HEK293 (cell line): Measurements from ENCODE around the gene TPRN.

ENCODE experiments used
- CTCF ChIA-PET: fragments of 350-600 bp; formaldehyde crosslinking; extraction: SDS; loops from one replicate; lab custom pipeline; 2021; ENCODE audit warnings: antibody characterized with exemption; lab: Yijun Ruan, JAX
- POLR2A ChIA-PET: fragments of 300-600 bp; formaldehyde crosslinking; extraction: SDS; loops from one replicate; lab custom pipeline; 2020; ENCODE audit warnings: antibody characterized with exemption, inconsistent platforms; lab: Yijun Ruan, JAX
- H3K27ac ChIP-seq: fragments of 200-500 bp; sonication (Bioruptor generic); 2 replicates; pipeline ENCODE4 v1.5.1; 2014; ENCODE audit warnings: low read depth, low read length, control low read depth, inconsistent platforms; ENCODE audit errors: extremely low read depth
- H3K36me3 ChIP-seq, 2 experiments: fragments of 200-500 bp in 1 of 2; sonication (Bioruptor generic) in 1 of 2; 1 replicate in 1 of 2; 2 replicates in 1 of 2; pipeline ENCODE4 v1.5.1; 2014 to 2017; ENCODE audit warnings: inconsistent platforms in 2 of 2, low read length in 2 of 2; ENCODE audit not compliant: control insufficient read depth in 2 of 2, insufficient read depth in 1 of 2
- H3K4me1 ChIP-seq: fragments of 200-500 bp; sonication (Bioruptor generic); 2 replicates; pipeline ENCODE4 v1.5.1; 2014; ENCODE audit warnings: mild to moderate bottlenecking, low read length, inconsistent platforms; ENCODE audit not compliant: control insufficient read depth, insufficient read depth
- H3K4me3 ChIP-seq: 2 replicates; pipeline ENCODE4 v1.5.1; 2011; ENCODE audit warnings: low read depth, mild to moderate bottlenecking, control low read depth, low read length, moderate library complexity
- H3K9me3 ChIP-seq: fragments of 200-500 bp; sonication (Bioruptor generic); 2 replicates; pipeline ENCODE4 v1.5.1; 2014; ENCODE audit warnings: low read depth, low read length, inconsistent platforms; ENCODE audit not compliant: control insufficient read depth, insufficient read depth
- GLIS1 ChIP-seq: fragments of 450-650 bp; formaldehyde crosslinking; IDR thresholded peaks from 2 replicates; pipeline ENCODE4 v1.5.1; 2016; ENCODE audit warnings: missing biosample characterization, missing genetic modification characterization
- GLIS2 ChIP-seq: fragments of 450-650 bp; formaldehyde crosslinking; IDR thresholded peaks from 2 replicates; pipeline ENCODE4 v1.5.1; 2016; ENCODE audit warnings: missing biosample characterization, missing genetic modification characterization
- IKZF3 ChIP-seq: fragments of 450-650 bp; IDR thresholded peaks from 2 replicates; pipeline ENCODE4 v1.5.0; 2018; ENCODE audit warnings: missing biosample characterization, mild to moderate bottlenecking, missing genetic modification characterization, moderate library complexity
- KLF16 ChIP-seq: fragments of 450-650 bp; formaldehyde crosslinking; IDR thresholded peaks from 2 replicates; pipeline ENCODE4 v1.5.1; 2017; ENCODE audit warnings: missing biosample characterization, missing genetic modification characterization
- SCRT2 ChIP-seq: fragments of 450-650 bp; formaldehyde crosslinking; IDR thresholded peaks from 2 replicates; pipeline ENCODE4 v1.5.1; 2016; ENCODE audit warnings: missing biosample characterization, missing genetic modification characterization
- ZBTB10 ChIP-seq: fragments of 450-650 bp; formaldehyde crosslinking; IDR thresholded peaks from 2 replicates; pipeline ENCODE4 v1.5.1; 2016; ENCODE audit warnings: missing biosample characterization, missing genetic modification characterization
- ZBTB17 ChIP-seq: fragments of 450-650 bp; formaldehyde crosslinking; IDR thresholded peaks from 2 replicates; pipeline ENCODE4 v1.5.1; 2016; ENCODE audit warnings: missing biosample characterization, missing genetic modification characterization
- ZBTB20 ChIP-seq: fragments of 450-650 bp; formaldehyde crosslinking; IDR thresholded peaks from 2 replicates; pipeline ENCODE4 v1.5.1; 2016; ENCODE audit warnings: missing biosample characterization, missing genetic modification characterization
- ZBTB26 ChIP-seq: fragments of 450-650 bp; formaldehyde crosslinking; optimal IDR thresholded peaks from 2 replicates; pipeline ENCODE3; 2016; ENCODE audit warnings: missing biosample characterization, mild to moderate bottlenecking, missing genetic modification characterization
- ZBTB48 ChIP-seq: fragments of 450-650 bp; formaldehyde crosslinking; IDR thresholded peaks from 2 replicates; pipeline ENCODE4 v1.5.1; 2016; ENCODE audit warnings: missing biosample characterization, missing genetic modification characterization
- ZFP37 ChIP-seq: fragments of 450-650 bp; formaldehyde crosslinking; IDR thresholded peaks from 2 replicates; pipeline ENCODE4 v1.5.1; 2016; ENCODE audit warnings: missing biosample characterization, missing genetic modification characterization
- ZNF10 ChIP-seq: fragments of 450-650 bp; formaldehyde crosslinking; IDR thresholded peaks from 2 replicates; pipeline ENCODE4 v1.5.1; 2017; ENCODE audit warnings: missing biosample characterization, missing genetic modification characterization
- ZNF138 ChIP-seq: fragments of 450-650 bp; formaldehyde crosslinking; IDR thresholded peaks from 2 replicates; pipeline ENCODE4 v1.5.1; 2016; ENCODE audit warnings: missing biosample characterization, missing genetic modification characterization, borderline replicate concordance
- ZNF23 ChIP-seq: fragments of 450-650 bp; formaldehyde crosslinking; IDR thresholded peaks from 2 replicates; pipeline ENCODE4 v1.5.1; 2016; ENCODE audit warnings: missing biosample characterization, missing genetic modification characterization, borderline replicate concordance
- ZNF280C ChIP-seq: fragments of 450-650 bp; formaldehyde crosslinking; IDR thresholded peaks from 2 replicates; pipeline ENCODE4 v1.5.1; 2016; ENCODE audit warnings: missing biosample characterization, missing genetic modification characterization
- ZNF335 ChIP-seq: fragments of 450-650 bp; formaldehyde crosslinking; conservative IDR thresholded peaks from 2 replicates; pipeline ENCODE4 v1.5.1; 2016; ENCODE audit warnings: missing biosample characterization, missing genetic modification characterization
- ZNF341 ChIP-seq: fragments of 450-650 bp; formaldehyde crosslinking; IDR thresholded peaks from 2 replicates; pipeline ENCODE4; 2016; ENCODE audit warnings: low read depth, missing biosample characterization, missing genetic modification characterization
- ZNF473 ChIP-seq: fragments of 450-650 bp; formaldehyde crosslinking; IDR thresholded peaks from 2 replicates; pipeline ENCODE4 v1.5.1; 2017; ENCODE audit warnings: missing biosample characterization, missing genetic modification characterization
- ZNF48 ChIP-seq: fragments of 450-650 bp; formaldehyde crosslinking; IDR thresholded peaks from 2 replicates; pipeline ENCODE4 v1.5.1; 2016; ENCODE audit warnings: missing biosample characterization, missing genetic modification characterization
- ZNF529 ChIP-seq: fragments of 450-650 bp; formaldehyde crosslinking; IDR thresholded peaks from 2 replicates; pipeline ENCODE4 v1.5.1; 2017; ENCODE audit warnings: missing genetic modification characterization, missing biosample characterization; ENCODE audit not compliant: insufficient replicate concordance
- ZNF600 ChIP-seq: fragments of 450-650 bp; formaldehyde crosslinking; IDR thresholded peaks from 2 replicates; pipeline ENCODE4 v1.5.1; 2016; ENCODE audit warnings: missing biosample characterization, missing genetic modification characterization
- ZNF677 ChIP-seq: fragments of 450-650 bp; IDR thresholded peaks from 2 replicates; pipeline ENCODE4 v1.5.0; 2018; ENCODE audit warnings: missing biosample characterization, mild to moderate bottlenecking, missing genetic modification characterization, moderate library complexity
- ZNF747 ChIP-seq: fragments of 450-650 bp; formaldehyde crosslinking; IDR thresholded peaks from 2 replicates; pipeline ENCODE4 v1.5.1; 2016; ENCODE audit warnings: missing biosample characterization, missing genetic modification characterization
- ZNF785 ChIP-seq: fragments of 450-650 bp; formaldehyde crosslinking; IDR thresholded peaks from 2 replicates; pipeline ENCODE4 v1.5.1; 2016; ENCODE audit warnings: missing biosample characterization, missing genetic modification characterization
- ZSCAN30 ChIP-seq: fragments of 450-650 bp; IDR thresholded peaks from 2 replicates; pipeline ENCODE4 v1.5.1; 2018; ENCODE audit warnings: missing biosample characterization, mild to moderate bottlenecking, missing genetic modification characterization, moderate library complexity
- TF ChIP-seq, protein P1 (sequence below): fragments of 450-650 bp; formaldehyde crosslinking; IDR thresholded peaks from 2 replicates; pipeline ENCODE4; 2016; ENCODE audit warnings: missing biosample characterization, missing genetic modification characterization
- TF ChIP-seq, protein P2 (sequence below): fragments of 450-650 bp; formaldehyde crosslinking; IDR thresholded peaks from 2 replicates; pipeline ENCODE4 v1.5.1; 2016; ENCODE audit warnings: missing biosample characterization, missing genetic modification characterization

Gene TPRN

GRCh38 chr9:137198051-137198901 lies 2.3 kb downstream of the TPRN start:
- Histone ChIP-seq H3K4me3 (no peak overlapping the region; the same call in 1 of the 2 replicates), H3K4me1 (peaks cover 5% of the 10 kb centered on the region; the same call in 1 of the 2 replicates), H3K36me3 (no peaks in the 10 kb centered on the region), H3K27ac (no peak overlapping the region), H3K9me3 (no peaks in the 10 kb centered on the region)
- ChIA-PET CTCF (interaction anchor here (0.5 to 3.3 kb wide), 6 partner anchors 9 to 440 kb away, joined by 3 to 22 read pairs (median 3); partner anchors contain the start of genes ANAPC2 and SSNA1), POLR2A (interaction anchor here (0.6 to 3.4 kb wide), 9 partner anchors 9 to 69 kb away, joined by 3 to 34 read pairs (median 5); partner anchors contain the start of genes ANAPC2, LRRC26, SSNA1 and TUBB4B)
- TF ChIP-seq IKZF3 (peak; percentile 63), ZNF529 (tag by site-specific recombination) (no peak), ZNF785 (tag by site-specific recombination) (no peak), ZNF335 (tag by site-specific recombination) (no peak; the same call in 1 of the 2 replicates), ZFP37 (no peak), ZNF10 (tag by site-specific recombination) (no peak), ZBTB20 (tag by site-specific recombination) (0 out of 2 replicates have a peak, but pooled peaks have one; percentile 27), ZBTB10 (no peak), ZSCAN30 (no peak), ZBTB26 (no peak), ZNF677 (no peak), ZNF473 (tag by site-specific recombination) (no peak), ZNF138 (tag by site-specific recombination) (no peak), ZNF600 (peak; percentile 48; the same call in 1 of the 2 replicates), GLIS2 (peak; percentile 8; the same call in 1 of the 2 replicates), ZBTB17 (0 out of 2 replicates have a peak, but pooled peaks have one; percentile 25), KLF16 (tag by site-specific recombination) (no peak), ZNF747 (tag by site-specific recombination) (no peak), ZNF280C (tag by site-specific recombination) (no peak), ZNF23 (tag by site-specific recombination) (no peak), GLIS1 (tag by site-specific recombination) (no peak), SCRT2 (tag by site-specific recombination) (no peak), ZBTB48 (tag by site-specific recombination) (no peak), ZNF341 (tag by site-specific recombination) (no peak), ZNF48 (tag by site-specific recombination) (no peak)
- TF ChIP-seq, protein P1, sequence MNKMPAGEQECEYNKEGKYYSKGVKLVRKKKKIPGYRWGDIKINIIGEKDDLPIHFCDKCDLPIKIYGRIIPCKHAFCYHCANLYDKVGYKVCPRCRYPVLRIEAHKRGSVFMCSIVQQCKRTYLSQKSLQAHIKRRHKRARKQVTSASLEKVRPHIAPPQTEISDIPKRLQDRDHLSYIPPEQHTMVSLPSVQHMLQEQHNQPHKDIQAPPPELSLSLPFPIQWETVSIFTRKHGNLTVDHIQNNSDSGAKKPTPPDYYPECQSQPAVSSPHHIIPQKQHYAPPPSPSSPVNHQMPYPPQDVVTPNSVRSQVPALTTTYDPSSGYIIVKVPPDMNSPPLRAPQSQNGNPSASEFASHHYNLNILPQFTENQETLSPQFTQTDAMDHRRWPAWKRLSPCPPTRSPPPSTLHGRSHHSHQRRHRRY (tag by site-specific recombination), result no peak
- TF ChIP-seq, protein P2, sequence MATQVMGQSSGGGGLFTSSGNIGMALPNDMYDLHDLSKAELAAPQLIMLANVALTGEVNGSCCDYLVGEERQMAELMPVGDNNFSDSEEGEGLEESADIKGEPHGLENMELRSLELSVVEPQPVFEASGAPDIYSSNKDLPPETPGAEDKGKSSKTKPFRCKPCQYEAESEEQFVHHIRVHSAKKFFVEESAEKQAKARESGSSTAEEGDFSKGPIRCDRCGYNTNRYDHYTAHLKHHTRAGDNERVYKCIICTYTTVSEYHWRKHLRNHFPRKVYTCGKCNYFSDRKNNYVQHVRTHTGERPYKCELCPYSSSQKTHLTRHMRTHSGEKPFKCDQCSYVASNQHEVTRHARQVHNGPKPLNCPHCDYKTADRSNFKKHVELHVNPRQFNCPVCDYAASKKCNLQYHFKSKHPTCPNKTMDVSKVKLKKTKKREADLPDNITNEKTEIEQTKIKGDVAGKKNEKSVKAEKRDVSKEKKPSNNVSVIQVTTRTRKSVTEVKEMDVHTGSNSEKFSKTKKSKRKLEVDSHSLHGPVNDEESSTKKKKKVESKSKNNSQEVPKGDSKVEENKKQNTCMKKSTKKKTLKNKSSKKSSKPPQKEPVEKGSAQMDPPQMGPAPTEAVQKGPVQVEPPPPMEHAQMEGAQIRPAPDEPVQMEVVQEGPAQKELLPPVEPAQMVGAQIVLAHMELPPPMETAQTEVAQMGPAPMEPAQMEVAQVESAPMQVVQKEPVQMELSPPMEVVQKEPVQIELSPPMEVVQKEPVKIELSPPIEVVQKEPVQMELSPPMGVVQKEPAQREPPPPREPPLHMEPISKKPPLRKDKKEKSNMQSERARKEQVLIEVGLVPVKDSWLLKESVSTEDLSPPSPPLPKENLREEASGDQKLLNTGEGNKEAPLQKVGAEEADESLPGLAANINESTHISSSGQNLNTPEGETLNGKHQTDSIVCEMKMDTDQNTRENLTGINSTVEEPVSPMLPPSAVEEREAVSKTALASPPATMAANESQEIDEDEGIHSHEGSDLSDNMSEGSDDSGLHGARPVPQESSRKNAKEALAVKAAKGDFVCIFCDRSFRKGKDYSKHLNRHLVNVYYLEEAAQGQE (tag by site-specific recombination), result peak; percentile 85
